Fibroblast of skin of right biceps (primary cell): ENCODE results near the gene SLC2A1.

Source experiments
- DNase-seq: peaks from one replicate; pipeline ENCODE4 v3.0.0-alpha.2; 2013

SLC2A1 gene

DNA sequence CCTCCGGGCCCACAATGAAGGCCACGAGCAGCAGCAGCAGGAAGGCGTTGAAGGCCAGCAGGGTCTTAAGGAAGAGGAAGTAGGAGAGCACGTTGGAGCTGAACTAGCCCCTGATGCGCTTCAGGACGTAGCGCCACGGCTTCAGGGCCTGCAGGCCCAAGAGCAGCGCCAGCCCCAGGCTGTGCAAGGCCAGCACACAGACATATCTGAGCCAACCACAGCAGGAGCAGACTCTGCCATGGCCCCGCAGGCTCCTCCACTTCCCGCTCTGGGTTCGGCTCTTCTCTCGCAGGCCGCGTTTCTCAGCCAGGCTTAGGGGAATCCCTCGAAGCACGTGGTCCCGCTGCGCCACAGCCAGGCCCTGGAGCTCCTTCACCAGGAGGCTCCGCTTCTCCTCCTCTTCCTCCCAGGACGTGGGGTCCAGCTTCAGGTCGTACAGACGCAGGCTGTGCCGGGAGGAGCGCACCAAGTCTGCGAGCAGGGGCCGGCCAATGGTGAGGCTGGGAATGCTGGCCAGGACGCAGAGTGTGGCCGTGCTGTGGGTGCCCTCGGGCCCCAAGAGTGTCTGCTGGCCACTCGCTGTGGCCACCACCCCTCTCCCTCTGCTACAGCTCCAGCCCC lies 70.5 kb downstream of the SLC2A1 start:
- DNase-seq, result no peak

- no peak for DNase-seq
Measured at GRCh38 chr1:42887366-42887765, 71.3 kb downstream of the SLC2A1 start.

- no peak for DNase-seq
Measured at GRCh38 chr1:42886800-42887199, 71.9 kb downstream of the SLC2A1 start.

- no peak for DNase-seq
Measured at GRCh38 chr1:42886046-42886739, 72.5 kb downstream of the SLC2A1 start.

DNA sequence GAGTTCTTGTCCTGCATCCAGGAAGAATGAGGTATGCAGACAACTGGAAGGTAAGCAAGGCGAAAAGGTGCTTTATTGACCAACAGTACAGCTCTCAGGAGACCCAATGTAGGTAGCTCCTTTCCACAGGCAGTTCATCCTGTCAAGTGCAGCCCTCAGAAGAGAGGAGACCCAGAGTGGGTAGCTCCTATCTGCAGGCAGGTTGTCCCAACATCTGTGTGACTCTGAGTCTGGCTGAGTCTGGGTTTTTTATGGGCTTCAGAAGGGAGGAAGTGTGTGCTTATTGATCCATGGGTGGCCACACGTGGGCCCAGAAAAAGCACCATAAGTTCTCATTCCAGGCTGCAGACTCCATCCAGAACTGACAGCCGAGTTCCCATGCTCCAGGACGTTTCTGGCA lies 78.3 kb downstream of the SLC2A1 start:
- no peak for DNase-seq

DNA sequence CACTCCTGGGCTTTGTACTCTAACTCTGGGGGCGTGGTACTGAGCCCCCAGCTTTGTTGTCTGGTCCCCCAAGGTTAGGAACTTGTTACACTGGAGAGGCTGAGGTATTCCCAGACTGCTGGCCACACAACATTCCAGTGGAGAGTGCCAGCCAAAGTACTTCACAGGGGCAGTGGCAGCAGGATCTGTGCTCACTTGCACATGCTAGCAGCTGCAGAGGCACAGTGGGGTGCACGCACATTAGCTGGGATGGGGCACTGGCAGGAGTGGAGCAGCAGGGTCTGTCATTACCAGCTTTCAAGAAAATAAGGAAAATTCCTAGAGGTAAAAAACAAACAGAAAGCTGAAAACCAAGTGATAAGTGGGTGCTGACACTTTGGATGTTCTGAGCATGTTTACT lies 81.3 kb downstream of the SLC2A1 start:
- no peak for DNase-seq

DNA sequence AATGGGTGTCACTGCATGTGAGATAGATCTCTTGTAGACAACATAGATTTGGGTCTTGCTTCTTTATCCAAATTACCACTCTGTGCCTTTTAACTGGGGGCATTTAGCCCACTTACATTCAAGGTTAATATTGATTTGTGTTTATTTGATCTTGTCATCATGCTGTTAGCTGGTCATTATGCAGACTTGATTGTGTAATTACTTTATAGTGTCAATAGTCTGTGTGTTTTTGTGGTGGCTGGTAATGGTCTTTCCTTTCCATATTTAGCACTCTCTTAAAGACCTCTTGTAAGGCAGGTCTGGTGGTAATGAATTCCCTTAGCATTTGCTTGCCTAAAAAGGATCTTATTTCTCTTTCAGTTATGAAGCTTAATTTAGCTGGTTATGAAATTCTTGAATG lies 82.7 kb downstream of the SLC2A1 start:
- no peak for DNase-seq
